Activated effector memory CD4-positive, alpha-beta T cell treated with Interleukin-2 at 50 U/mL for 16 hours (primary cell): ENCODE measurements around the gene OTULIN.

Experiments
- DNase-seq: peaks from one replicate; pipeline ENCODE4 v3.0.0-alpha.2; 2020

OTULIN gene

DNA sequence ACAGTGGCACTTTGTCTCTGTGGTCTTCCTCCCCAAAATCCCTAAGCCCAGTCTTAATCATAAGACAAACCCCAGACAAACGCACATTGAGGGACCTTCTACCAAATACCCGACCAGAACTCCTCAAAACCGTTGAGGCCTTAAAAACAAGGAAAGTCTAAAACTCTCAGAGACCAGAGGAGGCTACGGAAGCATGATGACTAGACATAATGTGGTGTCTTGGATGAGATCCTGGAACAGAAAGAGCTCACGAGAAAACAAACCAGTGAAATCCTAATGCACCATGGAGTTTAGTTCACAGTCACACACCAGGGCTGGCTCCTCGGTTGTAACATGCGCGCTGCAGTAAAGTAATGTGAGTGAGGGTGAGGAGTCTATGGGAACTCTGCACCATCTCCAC lies 58.4 kb downstream of the OTULIN start:
- DNase-seq, result no peak

DNA sequence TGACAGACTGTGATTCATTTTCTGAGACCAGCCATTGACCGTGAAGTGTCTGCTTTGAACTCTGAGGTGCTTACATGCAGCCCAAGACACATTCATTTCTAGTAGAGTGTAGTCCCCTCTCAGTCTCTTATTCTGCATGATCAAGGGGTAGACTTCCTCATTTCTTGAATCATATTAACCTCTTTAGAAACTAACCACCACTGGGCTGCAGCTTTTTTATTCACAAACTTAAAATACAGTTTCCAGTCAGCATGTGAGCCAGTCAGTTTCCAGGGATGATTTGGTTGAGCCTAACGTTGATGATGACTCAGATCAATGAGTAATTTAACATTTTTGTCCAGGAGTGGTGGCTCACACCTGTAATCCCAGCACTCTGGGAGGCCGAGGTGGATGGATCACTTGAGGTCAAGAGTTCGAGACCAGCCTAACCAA lies 59.2 kb downstream of the OTULIN start:
- no peak for DNase-seq

GRCh38 chr5:14724633-14725032 lies 60.1 kb downstream of the OTULIN start:
- DNase-seq, result no peak

DNA sequence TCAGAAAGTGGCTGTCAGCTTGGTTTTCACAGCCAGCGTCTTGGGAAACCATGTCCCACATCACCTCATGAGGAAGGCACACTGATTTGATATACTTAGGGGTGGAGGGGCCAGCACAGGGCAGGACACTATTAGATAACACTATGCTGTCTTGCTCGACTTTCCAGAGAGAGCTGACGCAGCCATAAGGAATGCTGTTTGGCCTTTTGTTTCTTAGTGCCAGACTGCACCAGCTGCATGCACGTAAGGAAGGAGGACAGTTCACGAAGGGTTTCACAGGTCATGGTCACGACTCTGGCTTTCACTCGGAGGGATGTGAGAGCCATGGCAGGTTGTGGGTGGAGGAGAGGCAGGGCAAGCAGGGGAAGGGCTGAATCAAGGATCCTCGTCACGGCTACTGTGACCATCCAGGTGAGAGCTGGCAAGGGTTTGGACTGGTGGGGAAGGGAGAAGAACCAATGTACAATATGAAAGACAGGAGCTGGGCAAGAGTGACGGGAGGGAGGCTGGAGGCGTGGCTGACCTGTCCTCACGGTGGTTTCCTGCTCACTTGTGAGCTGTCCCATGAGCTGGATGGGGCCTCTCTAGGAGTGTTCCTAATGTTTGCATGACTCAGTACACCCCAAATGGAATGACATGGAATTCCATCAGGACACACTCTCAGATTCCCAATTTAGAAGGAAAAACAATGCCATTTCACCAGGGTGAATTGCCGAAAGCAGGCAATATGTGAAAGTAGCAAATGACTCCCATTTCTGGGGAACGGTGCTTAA lies 61.7 kb downstream of the OTULIN start:
- DNase-seq, result no peak

GRCh38 chr5:14727428-14727865 lies 62.9 kb downstream of the OTULIN start:
- peak; percentile 38 for DNase-seq

- no peak for DNase-seq
Measured at GRCh38 chr5:14727928-14728458, 63.5 kb downstream of the OTULIN start.

GRCh38 chr5:14728459-14728938 lies 64.0 kb downstream of the OTULIN start:
- DNase-seq, result no peak

DNA sequence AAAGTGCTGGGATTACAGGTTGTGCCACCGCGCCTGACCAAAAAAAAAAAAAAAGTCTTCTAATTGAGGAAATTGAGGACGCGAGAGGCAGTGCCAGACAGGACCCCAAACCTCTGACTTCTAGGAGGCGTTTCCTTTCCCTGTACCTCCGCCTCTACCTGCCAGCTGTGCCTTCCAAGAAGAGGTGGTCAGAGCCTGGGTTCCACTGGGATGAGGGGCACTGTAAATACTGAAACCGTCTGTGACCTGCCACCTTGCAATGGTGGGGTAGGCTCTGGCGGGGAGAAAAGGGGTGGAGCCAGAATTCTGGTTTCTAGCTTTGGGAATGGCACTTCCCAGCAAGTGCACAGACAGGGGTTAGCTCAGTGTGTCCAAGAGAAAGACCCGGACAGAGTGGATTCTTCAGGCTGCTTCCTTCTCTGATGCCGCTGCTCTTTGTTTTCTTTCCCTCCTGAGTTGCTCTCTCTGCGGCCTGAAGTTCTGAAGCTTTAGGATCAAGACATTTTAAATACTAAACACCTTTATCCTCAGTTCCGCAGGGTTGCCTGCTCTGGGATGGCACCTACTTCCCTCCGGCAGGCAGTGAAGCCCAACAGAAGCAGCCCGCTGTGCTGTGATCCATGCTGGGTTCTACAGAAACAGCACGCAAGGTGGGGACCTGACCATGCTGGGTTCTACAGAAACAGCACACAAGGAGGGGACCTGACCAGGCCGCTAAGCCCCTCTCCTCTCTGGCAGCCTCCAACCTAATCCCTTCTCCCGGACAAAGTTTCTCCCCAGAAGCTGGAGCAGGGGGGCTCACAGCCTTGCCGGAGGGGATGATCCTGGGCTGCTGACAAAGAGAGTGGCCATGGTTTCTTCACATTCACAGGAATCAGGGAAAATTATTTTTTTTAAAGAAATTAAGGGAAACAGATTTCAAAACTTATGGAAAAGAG lies 65.2 kb downstream of the OTULIN start:
- DNase-seq, result no peak

- no peak for DNase-seq
Measured at GRCh38 chr5:14730466-14730865, 65.9 kb downstream of the OTULIN start.

DNA sequence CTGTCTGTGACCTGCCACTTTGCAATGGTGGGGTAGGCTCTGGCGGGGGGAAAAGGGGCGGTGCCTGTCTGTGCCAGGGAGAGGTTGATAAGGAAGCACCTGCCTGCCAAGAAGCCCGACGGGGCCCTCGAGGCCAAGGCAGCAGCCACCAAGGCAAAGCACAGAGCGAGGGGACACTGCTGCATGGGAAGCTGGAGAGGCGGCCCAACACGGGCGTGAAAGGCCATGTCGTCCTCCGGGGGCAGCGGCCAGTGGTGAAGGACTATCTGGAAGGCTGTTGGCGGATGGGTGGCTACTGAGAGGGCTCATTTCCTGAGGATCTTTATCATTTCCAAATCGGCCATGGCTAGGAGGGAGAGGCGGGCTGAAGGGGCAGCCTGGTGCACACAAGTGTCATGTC lies 66.4 kb downstream of the OTULIN start:
- DNase-seq, result no peak

- no peak for DNase-seq
Measured at GRCh38 chr5:14732991-14733390, 68.5 kb downstream of the OTULIN start.

DNA sequence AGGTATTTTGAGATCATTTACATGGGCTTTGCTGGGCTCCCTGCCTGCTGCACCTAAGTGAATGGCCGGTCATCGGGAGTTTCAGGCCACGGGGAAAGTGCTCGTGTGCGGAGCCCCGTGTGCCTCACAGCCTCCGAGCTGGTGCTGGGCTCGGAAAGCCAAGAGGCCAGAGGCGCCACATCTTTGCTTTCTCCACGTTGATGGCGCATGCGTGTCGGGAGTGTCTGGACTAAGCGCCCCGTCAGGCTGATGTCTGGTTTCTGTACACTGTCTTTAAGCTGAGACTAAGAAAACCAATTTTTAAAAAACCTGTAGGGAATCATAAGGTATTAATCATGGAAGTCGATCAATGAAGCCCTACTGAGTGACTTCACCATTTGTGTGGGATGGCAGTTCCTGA lies 69.1 kb downstream of the OTULIN start:
- no peak for DNase-seq

- DNase-seq, result no peak
Measured at GRCh38 chr5:14734396-14734795, 69.9 kb downstream of the OTULIN start.

GRCh38 chr5:14735944-14736343 lies 71.4 kb downstream of the OTULIN start:
- DNase-seq, result no peak

- DNase-seq, result no peak
Measured at GRCh38 chr5:14737291-14737690, 72.8 kb downstream of the OTULIN start.

DNA sequence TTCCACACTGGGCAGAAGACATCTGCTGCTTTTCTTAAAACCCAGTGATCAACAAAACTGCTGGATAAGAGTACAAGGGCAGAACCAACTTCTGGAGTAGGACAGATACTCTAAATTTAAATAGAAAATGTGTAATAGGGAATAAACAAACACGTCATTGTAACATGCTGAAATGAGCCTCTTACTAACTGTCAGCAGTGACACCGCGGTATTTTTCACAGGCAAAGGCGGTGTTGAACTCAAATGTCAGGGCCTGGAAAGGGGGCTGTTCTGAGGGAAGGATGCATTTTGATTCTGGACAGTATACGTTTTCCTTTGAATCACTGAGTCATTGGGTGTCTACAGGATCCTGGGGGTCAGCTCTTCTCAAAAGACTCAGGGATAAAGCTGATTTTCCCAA lies 73.5 kb downstream of the OTULIN start:
- no peak for DNase-seq

DNA sequence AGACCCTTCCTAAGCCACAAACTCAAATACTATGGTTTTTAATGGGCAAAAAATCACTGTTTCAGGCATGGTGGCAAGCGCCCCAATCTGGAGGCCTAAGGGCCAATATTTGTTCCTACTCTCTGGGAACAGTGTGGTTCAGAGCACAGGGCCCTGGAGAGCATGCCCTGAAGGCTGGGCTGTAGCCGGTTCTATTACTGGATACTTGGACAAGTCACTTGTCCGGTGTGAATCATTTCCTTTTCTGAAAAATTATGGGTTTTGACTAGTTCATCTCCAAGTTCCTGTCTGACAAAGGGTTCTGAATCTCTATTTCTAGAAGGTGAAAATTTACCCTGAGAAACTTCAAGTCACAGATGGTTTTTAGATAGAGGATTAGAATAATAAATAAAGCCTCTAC lies 75.0 kb downstream of the OTULIN start:
- no peak for DNase-seq

DNA sequence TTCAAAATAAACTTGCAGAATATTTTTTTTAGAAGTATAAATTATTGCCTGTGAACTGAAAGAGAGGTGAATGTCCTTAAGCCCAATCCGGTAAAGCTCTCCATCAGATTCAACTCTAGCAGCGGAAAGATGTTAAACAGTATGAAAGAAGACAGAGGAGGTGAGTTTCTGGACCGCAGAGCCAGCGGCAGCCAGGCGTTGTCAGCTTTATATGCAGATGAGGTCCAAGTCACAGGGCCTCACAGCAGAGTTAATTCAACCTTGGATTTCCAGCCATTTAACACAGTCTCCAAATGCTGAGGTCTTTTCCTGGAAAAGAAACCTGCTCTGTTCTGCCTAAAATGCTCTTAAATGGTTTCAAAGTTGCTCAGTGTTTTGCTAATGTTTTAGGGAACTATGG lies 75.5 kb downstream of the OTULIN start:
- DNase-seq, result no peak

- DNase-seq, result no peak
Measured at GRCh38 chr5:14741131-14741530, 76.6 kb downstream of the OTULIN start.

DNA sequence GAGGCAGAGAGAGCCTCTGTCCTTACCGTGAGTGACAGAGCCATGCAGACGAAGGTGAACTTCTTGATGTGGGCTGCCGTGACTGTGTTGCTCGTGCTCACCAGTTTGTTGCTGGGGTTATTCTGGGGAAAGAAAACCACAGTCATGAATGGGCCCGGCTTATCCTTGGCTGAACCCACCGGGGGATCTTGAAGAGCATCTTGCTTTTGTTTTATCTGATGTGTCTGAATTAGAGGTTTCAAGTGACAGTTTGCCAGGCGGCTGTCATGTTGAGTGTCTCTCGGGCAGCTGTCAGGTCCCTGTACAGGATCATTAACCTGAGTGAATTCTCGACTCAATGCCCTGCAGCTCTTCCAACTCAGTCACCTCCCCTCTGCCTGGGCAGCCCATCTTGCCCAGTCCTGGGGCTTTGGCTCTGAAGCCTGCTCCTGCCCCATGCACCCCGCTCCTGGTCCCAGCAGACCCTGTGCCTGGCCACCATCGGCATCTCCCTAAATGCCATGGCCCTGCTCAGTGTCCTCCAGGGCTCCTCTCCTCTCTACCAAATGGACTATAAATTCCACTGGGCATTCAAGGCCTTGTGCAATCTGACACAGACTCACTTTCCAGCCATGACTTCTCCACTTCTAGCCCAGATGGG lies 77.4 kb downstream of the OTULIN start:
- no peak for DNase-seq

DNA sequence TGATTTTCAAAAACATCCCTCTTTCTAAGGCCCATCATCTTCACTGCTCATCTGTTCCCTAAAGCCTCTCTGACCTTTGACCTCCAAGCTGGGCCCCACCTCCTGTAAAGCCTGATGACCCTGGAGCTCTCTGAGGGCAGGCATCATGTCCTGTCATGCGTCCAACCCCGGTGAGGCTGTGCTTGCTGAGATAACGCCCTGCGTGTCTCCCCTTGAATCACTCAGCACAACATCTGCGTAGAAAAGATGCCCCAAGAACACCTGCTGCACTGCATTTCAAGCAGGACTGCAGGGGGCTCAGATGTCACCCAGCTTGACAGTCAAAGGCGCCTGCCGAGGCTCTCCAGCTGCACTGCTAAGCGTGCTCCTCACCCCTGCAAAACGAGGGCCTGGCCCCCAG lies 78.0 kb downstream of the OTULIN start:
- DNase-seq, result no peak

DNA sequence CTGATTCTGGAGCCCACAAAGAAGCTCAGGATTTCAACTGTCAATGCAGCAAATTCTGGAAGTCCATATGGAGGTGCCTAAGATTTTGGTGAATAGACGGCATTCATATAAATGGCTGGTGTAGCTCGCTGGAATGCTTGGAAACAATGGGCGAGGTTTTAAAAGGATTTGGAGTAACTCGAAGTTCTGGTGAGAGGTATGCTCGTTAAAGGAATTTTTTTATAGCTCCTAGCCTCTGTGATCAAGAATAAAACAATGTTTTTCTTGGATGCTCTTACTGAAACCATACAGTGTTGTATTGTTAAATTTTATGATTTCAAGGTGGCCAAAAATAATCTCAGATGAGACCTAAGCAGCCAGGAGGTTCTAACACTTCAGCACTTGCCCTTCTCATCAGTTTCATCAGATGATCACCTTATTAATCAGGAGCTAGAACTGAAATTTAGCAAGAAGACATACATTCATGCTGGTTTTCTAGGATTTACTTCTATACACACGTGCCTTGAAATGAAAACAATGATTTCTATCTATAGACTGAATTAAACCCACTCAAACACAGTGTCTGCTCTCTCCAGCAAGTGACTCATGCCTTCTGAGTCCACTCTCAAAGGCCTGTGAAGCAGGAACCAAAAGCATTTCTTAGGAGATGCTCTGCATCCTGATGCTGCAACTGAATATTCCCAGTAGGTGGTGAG lies 79.2 kb downstream of the OTULIN start:
- no peak for DNase-seq
